HL-60 (cell line): ENCODE data around the gene SUFU.

Experiments
- SPI1 ChIP-seq: IDR thresholded peaks from 2 replicates; pipeline ENCODE4 v1.6.1; 2012; ENCODE audit warnings: low read depth, mild to moderate bottlenecking, borderline replicate concordance
- TF ChIP-seq, protein P1 (sequence below): IDR thresholded peaks from one replicate; pipeline ENCODE4 v1.5.1; 2011; ENCODE audit warnings: low read length, control low read depth, inconsistent platforms; ENCODE audit not compliant: insufficient read depth

DNA sequence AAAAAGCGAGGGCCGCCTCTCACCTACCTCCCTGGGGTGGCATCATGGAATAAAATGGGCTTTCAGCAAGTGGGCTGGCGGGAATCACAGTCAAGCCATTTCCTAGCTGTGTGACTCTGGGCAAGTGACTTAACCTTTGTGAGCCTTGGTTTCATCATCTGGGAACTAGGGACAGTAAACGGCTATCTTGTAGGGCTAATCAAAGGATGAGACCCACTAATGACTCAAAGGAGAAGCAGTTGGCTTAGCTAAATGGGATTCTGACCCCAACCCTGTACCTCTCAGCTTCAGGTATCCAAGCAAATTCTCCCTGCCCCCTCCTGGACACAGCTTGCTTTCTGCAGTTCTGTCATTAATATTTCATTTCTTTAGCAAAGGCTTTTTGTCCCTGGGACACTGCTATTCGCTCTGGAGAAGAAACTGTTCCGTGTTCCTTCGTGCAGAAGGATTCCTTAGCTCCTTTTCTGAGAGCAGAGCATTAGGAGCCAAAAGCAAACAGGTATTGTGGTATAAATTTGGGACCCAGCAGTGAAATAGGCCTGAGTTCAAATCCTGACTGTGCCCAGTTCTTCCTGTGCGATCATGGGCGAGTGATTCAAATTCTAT, 166.4 kb downstream of the SUFU start:
- TF ChIP-seq, protein P1, sequence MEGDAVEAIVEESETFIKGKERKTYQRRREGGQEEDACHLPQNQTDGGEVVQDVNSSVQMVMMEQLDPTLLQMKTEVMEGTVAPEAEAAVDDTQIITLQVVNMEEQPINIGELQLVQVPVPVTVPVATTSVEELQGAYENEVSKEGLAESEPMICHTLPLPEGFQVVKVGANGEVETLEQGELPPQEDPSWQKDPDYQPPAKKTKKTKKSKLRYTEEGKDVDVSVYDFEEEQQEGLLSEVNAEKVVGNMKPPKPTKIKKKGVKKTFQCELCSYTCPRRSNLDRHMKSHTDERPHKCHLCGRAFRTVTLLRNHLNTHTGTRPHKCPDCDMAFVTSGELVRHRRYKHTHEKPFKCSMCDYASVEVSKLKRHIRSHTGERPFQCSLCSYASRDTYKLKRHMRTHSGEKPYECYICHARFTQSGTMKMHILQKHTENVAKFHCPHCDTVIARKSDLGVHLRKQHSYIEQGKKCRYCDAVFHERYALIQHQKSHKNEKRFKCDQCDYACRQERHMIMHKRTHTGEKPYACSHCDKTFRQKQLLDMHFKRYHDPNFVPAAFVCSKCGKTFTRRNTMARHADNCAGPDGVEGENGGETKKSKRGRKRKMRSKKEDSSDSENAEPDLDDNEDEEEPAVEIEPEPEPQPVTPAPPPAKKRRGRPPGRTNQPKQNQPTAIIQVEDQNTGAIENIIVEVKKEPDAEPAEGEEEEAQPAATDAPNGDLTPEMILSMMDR: no peak
- TF ChIP-seq SPI1: no peak
